Measurements from ENCODE around the gene FKRP.
"Not testable (repeated sequence)": the region's sequence is repeated elsewhere in the genome, so short reads cannot be mapped to it uniquely, and the experiment has no call there.

FKRP gene

DNA sequence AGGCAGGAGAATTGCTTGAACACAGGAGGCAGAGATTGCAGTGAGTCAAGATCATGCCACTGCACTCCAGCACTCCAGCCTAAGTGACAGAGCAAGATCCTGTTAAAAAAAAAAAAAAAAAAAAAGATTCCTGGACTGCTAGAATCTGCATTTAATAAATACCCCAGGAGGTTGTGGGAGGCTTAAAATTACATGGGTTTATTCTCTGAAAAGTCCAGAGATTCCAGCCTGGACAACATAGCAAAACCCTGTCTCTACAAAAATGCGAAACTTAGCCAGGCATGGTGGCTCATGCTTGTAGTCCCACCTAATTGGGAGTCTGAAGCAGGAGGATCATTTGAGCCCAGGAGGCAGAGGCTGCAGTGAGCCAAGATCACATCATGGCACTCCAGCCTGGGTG, 52.0 kb downstream of the FKRP start:
- H3K27me3 ChIP-seq, result no peaks in the 10 kb centered on the region
- no peak overlapping the region for H3K27ac ChIP-seq
- intact Hi-C loops (cut with DNase I; ENCODE audit: low total_unique reads), result no loop called here
- H3K9me3 ChIP-seq, result no peaks in the 10 kb centered on the region
- TF ChIP-seq, protein P1, sequence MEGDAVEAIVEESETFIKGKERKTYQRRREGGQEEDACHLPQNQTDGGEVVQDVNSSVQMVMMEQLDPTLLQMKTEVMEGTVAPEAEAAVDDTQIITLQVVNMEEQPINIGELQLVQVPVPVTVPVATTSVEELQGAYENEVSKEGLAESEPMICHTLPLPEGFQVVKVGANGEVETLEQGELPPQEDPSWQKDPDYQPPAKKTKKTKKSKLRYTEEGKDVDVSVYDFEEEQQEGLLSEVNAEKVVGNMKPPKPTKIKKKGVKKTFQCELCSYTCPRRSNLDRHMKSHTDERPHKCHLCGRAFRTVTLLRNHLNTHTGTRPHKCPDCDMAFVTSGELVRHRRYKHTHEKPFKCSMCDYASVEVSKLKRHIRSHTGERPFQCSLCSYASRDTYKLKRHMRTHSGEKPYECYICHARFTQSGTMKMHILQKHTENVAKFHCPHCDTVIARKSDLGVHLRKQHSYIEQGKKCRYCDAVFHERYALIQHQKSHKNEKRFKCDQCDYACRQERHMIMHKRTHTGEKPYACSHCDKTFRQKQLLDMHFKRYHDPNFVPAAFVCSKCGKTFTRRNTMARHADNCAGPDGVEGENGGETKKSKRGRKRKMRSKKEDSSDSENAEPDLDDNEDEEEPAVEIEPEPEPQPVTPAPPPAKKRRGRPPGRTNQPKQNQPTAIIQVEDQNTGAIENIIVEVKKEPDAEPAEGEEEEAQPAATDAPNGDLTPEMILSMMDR (IDR thresholded peaks at IDR 0.05), result no peak
- no peak overlapping the region for H3K4me3 ChIP-seq
- no peak for DNase-seq
- no peaks in the 10 kb centered on the region for H3K36me3 ChIP-seq
- peaks cover 0 to 7% (median 4%) of the 10 kb centered on the region in 4 donors for H3K4me1 ChIP-seq

DNA sequence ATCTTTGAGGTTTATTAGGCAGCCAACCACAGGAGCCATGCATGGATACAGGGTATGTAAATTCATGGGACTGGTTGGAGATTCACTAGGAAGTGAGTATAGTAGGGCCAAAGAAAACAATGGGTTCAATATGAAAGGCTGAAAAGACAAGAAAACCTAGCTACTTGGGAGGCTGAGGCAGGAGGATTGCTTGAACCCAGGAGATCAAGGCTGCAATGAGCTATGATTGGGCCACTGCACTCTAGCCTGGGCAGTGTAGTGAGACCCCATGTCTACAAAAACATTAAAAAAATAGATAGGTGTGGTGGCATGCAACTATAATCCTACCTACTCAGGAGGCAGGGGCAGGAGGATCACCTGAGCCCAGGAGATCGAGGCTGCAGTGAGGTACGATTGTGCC, 52.9 kb downstream of the FKRP start:
- Histone ChIP-seq H3K4me1 (peaks cover 0 to 7% (median 4%) of the 10 kb centered on the region in 4 donors), H3K9me3 (no peaks in the 10 kb centered on the region), H3K27me3 (no peaks in the 10 kb centered on the region), H3K4me3 (no peak overlapping the region), H3K27ac (no peak overlapping the region), H3K36me3 (no peaks in the 10 kb centered on the region)
- intact Hi-C loops (cut with DNase I; ENCODE audit: low total_unique reads), result no loop called here
- TF ChIP-seq, protein P1 (IDR thresholded peaks at IDR 0.05), result no peak
- no peak for DNase-seq

DNA sequence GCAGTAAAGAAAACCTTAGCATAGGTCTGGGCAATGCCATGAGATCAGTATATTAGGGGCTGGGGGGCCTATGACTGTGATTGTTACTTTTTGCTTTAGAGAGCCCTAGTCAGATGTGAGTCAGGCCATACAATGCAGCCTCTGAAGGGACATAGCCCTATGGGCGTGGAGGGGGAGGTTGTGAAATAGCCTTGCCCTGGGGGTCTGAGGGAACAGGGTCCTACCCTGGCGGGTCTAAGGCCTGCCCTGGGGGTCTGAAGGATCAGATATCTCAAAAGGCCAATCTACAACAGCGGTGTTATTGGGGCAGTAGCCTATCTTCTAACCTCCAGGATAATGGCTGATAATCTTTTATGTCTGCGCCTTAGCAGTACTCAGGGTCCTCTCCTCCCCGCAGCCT, 56.3 kb downstream of the FKRP start:
- intact Hi-C loops (cut with DNase I; ENCODE audit: low total_unique reads), result no loop called here
- TF ChIP-seq, protein P1 (IDR thresholded peaks at IDR 0.05), result no peak
- no peaks in the 10 kb centered on the region for H3K4me1 ChIP-seq

DNA sequence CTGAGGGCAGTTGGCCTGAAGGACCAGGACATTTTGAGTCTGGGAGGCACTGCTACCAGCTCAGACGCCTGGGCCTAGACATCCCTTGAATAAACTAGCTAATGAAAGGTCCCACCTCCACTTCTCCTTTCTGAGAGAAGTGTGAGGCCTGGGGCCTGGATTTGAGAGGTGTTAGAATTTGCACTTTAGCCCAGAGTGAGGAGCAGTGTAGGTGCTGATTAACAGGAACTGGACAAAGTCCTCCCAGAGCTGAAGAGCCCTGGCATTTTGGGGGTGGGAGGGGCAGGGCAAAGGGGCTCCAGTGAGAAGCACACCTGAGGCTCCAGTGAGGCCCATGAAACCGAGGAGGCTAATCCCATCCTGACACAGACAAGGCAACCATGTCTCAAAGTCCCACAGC, 57.7 kb downstream of the FKRP start:
- Histone ChIP-seq H3K4me1 (no peaks in the 10 kb centered on the region), H3K27me3 (no peaks in the 10 kb centered on the region), H3K4me3 (no peak overlapping the region), H3K27ac (no peak overlapping the region), H3K9me3 (no peaks in the 10 kb centered on the region), H3K36me3 (no peaks in the 10 kb centered on the region)
- intact Hi-C loops (cut with DNase I; ENCODE audit: low total_unique reads), result no loop called here
- TF ChIP-seq, protein P1 (IDR thresholded peaks at IDR 0.05), result no peak
- DNase-seq, result no peak

More for the DNA sequence above, 56.3 kb downstream of the FKRP start:
- no peak for DNase-seq
- Histone ChIP-seq H3K9me3 (no peaks in the 10 kb centered on the region), H3K36me3 (no peaks in the 10 kb centered on the region), H3K27me3 (no peaks in the 10 kb centered on the region), H3K27ac (no peak overlapping the region), H3K4me3 (no peak overlapping the region)

DNA sequence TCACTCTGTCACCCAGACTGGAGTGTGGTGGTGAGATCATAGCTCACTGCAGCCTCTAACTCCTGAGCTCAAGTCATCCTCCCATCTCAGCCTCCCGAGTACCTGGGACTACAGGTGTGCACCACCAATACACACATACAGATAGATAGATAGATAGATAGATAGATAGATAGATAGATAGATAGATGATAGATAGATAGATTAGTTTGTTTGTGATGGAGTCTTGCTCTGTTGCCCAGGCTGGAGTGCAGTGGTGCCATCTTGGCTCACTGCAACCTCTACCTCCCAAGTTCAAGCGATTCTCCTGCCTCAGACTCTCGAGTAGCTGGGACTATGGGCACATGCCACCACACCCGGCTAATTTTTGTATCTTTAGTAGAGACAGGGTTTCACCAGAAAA, 58.6 kb downstream of the FKRP start:
- intact Hi-C loops (cut with DNase I; ENCODE audit: low total_unique reads); H3K36me3 ChIP-seq; H3K27ac ChIP-seq; H3K9me3 ChIP-seq; H3K27me3 ChIP-seq; H3K4me1 ChIP-seq; DNase-seq; H3K4me3 ChIP-seq: not testable (repeated sequence)

DNA sequence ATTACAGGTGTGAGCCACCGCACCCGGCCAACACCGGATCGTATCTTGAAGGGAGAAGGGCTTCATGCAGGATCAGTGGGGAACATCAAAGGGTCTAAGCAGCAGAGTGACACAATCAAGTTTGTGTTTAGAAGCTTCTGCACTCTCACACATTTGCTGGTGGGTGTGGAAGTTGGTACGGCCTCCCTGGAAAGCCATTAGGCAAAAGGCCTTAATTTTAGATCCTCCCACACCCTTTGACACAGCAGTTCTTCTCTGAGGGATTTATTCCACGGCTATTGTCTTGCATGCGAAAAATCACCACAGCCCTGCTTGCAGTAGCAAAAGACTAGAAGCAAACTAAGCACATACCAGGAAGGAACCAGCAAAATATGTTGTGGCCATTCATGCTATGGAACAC, 60.8 kb downstream of the FKRP start:
- DNase-seq, result no peak
- Histone ChIP-seq H3K27ac (no peak overlapping the region), H3K4me1 (no peaks in the 10 kb centered on the region), H3K27me3 (no peaks in the 10 kb centered on the region), H3K4me3 (no peak overlapping the region), H3K36me3 (no peaks in the 10 kb centered on the region), H3K9me3 (no peaks in the 10 kb centered on the region)
- TF ChIP-seq, protein P1 (IDR thresholded peaks at IDR 0.05), result no peak
- intact Hi-C loops (cut with DNase I; ENCODE audit: low total_unique reads), result no loop called here
